ENCODE measurements around the gene AFF3. TPM values are rescaled to one million over a fixed set of nuclear protein-coding genes. Genes with fewer than 3 reads are reported as not detected.

The AFF3 gene
- total RNA-seq, 1 experiment from 2014 or later, result 0.61 TPM

- Histone ChIP-seq H3K4me2 (ENCODE audit: low read length) (no peak overlapping the region), H3K79me2 (ENCODE audit: insufficient read depth, low read length) (no peaks in the 10 kb centered on the region), H3K4me1 (ENCODE audit: control insufficient read depth in 1 of 2, insufficient read depth in 2 of 2, low read length in 2 of 2) (no peaks in the 10 kb centered on the region), H3K4me3 (replicated peaks in 1 of 2; ENCODE audit: low read depth in 1 of 2, low read length in 2 of 2) (no peak overlapping the region), H3K9me2 (ENCODE audit: insufficient read depth) (no peaks in the 10 kb centered on the region), H3K36me3 (ENCODE audit: control insufficient read depth in 1 of 2, insufficient read depth in 2 of 2, low read length in 2 of 2) (no peaks in the 10 kb centered on the region), H4K20me1 (ENCODE audit: insufficient read depth) (no peaks in the 10 kb centered on the region), H2AFZ (ENCODE audit: low read depth, low read length, poor library complexity, severe bottlenecking) (no peak overlapping the region), H3K27me3 (ENCODE audit: insufficient read depth, low read length) (peaks cover 44% of the 10 kb centered on the region), H3K9ac (ENCODE audit: low read length) (no peak overlapping the region), H3K27ac (ENCODE audit: low read depth, low read length) (no peak overlapping the region), H3K9me3 (ENCODE audit: control insufficient read depth in 1 of 2, insufficient read depth in 1 of 2, low read depth in 1 of 2, low read length in 2 of 2) (no peaks in the 10 kb centered on the region)
- ATAC-seq, result no peak
- no TSS peak for BruUV-seq (replicated peaks)
- intact Hi-C loops (cut with micrococcal nuclease), result no loop called here
- DNase-seq (ENCODE audit: low read depth, low spot score), result no peak
- RAD21 ChIA-PET (ENCODE audit: low non-redundant PET in 1 of 2, low total read pairs in 2 of 2, uncharacterized antibody in 2 of 2, unreplicated experiment in 2 of 2), result no interaction called here
- POLR2A ChIA-PET, result no interaction called here
- CTCF ChIA-PET, result no interaction called here
- no peak for TF ChIP-seq FOSL1 (IDR thresholded peaks at IDR 0.05; ENCODE audit: low read depth)
- no peak for TF ChIP-seq SRF (IDR thresholded peaks at IDR 0.05; ENCODE audit: low read depth)
- no peak for TF ChIP-seq CBX3 (IDR thresholded peaks at IDR 0.05; ENCODE audit: low read depth)
- TF ChIP-seq POLR2A (IDR thresholded peaks at IDR 0.05; ENCODE audit: borderline replicate concordance, extremely low read depth, insufficient read depth, insufficient read length), result no peak
- TF ChIP-seq ELF1 (IDR thresholded peaks at IDR 0.05; ENCODE audit: borderline replicate concordance, low read depth), result no peak
- TF ChIP-seq MAX (IDR thresholded peaks at IDR 0.05), result no peak
- TF ChIP-seq CEBPB (IDR thresholded peaks at IDR 0.05; ENCODE audit: low read depth), result no peak
- TF ChIP-seq ZNF274 (IDR thresholded peaks at IDR 0.05; ENCODE audit: low read depth, low read length), result no peak
- TF ChIP-seq ZFX (IDR thresholded peaks at IDR 0.05), result no peak
- no peak for TF ChIP-seq CTCF (IDR thresholded peaks at IDR 0.05 in 2 of 3, conservative IDR thresholded peaks at IDR 0.05 in 1 of 3; ENCODE audit: borderline replicate concordance in 1 of 3, insufficient read depth in 1 of 3, low read depth in 2 of 3, low read length in 2 of 3)
- no peak for TF ChIP-seq EZH2phosphoT487 (IDR thresholded peaks at IDR 0.05; ENCODE audit: borderline replicate concordance)
- no peak for TF ChIP-seq RAD21 (IDR thresholded peaks at IDR 0.05; ENCODE audit: low read depth)
These were observed 355.6 kb downstream of the AFF3 start for GRCh38 chr2:99786636-99787390.

Measured in HCT116 (cell line).